GM18951 (cell line): ENCODE measurements around the gene CCDC197.

Source experiments
- POLR2A ChIP-seq: IDR thresholded peaks from 4 replicates; pipeline ENCODE4 v1.6.1; 2011; ENCODE audit warnings: mild to moderate bottlenecking; ENCODE audit not compliant: insufficient read length, insufficient read depth; ENCODE audit errors: extremely low read depth
- in situ Hi-C: fragments of 300-500 bp; cut with MboI; formaldehyde crosslinking; loops from one replicate; pipeline ENCODE4 v1.12.0; 2022; ENCODE audit warnings: low sequenced_read_pairs, mixed read lengths, inconsistent platforms; ENCODE audit not compliant: unreplicated experiment

CCDC197 gene

DNA sequence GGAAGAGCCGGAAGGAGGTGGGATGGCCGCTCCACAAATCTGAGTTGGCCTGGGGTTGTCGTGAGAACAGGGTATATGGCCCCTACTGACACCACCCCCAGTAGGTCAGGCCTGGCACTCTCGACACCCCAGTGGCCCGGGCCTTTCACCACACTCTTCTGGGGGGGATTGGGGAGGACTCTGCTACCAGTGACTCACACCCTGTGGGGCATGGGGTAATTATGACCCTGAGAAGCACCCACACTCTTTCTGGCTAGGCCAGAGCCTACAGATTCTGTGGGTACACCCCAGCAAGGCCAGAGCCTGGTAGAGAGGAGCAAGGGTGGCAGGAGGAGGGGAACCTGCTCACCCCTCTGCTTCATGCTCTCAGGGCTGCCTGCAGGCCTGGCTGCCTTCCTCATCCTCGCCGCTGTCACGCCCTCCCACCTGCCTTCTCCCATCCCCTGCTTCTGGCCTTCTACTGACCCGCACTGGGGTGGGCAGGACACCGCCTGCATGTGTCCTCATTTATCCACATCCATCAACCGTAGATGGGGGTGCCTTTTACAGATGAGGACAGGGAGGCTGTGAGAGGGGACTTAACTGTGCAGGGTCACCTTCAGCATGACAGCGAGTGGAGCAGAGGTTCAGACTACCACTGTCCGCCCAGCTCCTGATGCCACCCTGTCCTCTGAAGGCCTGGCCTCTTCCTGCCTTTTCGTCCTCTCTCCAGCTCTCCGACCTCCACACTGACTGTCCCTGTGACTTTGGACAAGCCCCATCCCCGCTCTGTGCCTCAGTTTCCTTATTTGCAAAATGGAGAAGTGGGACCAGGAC, 39.1 kb upstream of the CCDC197 start:
- no peak for TF ChIP-seq POLR2A
- in situ Hi-C loops: no loop called here

DNA sequence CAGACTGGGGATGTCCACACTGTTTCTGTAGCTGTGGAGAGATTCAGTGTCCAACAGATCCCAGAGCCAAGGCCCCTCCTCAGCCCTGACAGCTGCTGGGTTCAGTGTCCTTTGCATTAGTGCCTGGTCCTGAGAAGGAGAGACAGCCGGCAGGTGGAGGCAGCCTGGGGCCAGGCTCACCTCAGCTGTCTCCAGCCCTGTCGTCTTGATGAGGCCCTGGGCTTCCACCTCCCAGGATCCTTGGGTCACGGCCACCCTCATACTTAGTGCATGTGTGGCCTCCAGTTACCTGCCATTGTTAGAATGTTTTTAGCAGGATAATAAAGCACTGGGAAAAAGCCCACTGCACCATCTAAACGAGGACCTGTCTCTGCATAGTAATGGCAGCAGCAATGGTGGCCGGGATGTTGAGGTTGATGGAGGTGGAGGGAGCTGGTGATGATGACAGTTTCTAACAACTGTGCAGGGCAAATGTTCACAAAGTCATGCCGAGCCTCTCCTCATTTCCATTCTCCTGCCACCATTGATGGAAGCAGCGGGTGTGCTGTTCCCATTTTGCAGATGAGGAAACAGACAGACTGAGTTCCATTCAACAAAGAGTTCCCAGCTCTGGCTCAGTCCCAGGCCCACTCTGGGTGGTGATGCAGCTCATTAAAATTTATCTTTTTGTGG, 38.4 kb upstream of the CCDC197 start:
- in situ Hi-C loops: no loop called here
- no peak for TF ChIP-seq POLR2A

DNA sequence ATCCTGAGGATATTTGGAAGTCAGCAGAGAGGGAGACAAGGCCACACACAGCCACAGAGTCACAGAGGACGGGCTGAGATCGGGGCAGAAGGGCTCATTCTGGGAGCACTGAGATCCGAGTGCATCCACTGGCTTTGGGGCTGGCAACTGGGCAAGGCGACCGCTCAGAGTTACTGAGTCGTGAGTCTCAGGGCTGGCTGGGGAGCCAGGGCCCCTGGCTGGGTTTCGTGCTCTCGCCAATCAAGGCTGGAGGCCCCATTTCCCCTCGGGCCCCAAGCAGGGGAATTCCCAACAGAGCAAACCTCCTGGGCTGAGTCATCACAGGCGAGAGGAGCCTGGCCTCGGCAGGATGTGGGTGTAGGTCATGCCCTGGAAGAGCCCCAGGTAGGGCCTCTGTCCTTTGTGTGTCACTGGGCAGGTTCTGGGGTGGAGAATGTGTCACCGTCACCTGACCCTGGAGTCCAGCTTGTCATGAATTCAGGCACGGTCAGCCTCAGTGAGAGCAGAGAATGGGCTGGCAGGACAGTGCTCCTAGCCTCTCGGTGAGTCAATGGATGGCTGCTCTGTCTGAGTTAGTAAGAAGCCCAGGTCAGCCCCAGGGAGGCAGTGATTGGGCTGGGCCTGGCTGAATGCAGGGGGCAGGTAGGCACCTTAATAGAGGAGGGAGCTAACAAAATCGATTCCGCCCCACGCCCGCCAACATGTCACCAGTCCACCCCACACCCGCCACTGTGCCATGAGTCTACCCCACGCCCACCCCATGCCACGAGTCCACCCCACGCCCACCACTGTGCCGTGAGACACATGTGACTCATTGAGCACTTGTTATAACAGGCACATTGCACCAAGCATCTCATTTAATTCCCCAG, 37.6 kb upstream of the CCDC197 start:
- in situ Hi-C loops: no loop called here
- TF ChIP-seq POLR2A: peak; percentile 59

DNA sequence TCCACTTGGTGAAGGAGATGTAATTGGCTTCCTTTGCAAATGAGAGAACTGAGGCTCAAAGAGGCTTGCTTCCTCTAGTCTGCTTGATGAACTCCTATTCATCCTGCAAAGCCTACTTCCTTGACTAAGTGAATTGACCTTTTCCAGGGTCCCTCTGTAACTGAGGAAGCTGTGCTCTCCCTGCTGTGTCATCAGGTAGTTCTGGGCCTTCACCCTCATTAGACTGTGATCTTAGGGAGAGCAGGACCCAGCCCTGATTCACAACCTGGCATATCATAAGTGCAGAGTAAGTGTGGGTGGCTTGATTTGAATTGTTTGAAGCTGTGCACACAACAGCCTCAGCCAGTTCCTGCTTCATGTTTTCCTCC, 37.0 kb upstream of the CCDC197 start:
- TF ChIP-seq POLR2A: no peak
- in situ Hi-C loops: no loop called here

DNA sequence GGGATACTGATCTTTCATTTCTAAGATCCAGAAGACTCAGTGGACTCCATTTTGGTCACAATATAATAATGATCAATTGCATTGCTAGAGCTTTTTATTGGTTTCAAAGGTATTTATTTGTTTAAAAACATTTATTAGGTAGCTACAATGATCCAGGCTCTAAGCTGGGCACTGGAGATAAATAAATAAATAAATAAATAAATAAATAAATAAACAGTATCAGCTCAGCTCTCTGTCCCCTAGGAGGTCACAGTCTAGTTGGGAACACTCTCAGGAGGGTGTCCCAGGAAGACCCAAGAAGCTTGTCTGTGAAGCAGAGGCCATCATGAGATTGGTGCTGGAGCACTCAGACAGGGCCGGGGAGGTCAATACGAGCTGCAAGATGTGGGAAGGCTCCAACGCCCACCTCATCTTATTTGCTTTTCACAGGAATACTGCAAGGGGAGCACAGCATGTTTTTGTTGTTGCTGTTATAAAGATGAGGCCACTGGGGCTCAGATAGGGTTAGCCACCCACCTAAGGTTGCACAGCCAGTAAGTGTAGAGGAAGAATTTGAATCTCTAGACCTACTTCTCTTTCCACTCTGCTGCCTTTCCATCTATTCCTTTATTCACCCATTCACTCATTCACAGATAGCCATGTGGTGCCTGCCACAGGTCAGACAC, 36.2 kb upstream of the CCDC197 start:
- in situ Hi-C loops: no loop called here
- TF ChIP-seq POLR2A: no peak

DNA sequence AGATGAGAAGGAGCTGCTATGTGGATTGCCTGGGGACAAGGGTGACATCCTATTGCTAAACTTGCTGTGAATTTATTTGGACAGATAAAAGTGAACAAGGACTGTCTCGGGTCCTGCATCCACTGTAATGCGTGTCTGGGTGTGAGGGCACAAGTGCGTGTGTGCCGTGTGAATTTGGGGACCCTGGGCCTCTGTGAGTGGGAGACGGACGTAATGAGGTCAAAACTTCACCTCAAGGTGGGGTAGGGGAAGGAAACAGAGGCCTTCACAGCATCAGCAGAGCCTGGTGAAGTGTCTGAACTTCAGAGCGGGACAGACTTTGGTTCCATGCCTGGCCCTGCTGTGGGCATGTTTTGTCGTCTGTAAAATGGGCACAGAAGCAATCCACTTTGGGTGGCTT, 35.5 kb upstream of the CCDC197 start:
- TF ChIP-seq POLR2A: no peak
- in situ Hi-C loops: no loop called here

DNA sequence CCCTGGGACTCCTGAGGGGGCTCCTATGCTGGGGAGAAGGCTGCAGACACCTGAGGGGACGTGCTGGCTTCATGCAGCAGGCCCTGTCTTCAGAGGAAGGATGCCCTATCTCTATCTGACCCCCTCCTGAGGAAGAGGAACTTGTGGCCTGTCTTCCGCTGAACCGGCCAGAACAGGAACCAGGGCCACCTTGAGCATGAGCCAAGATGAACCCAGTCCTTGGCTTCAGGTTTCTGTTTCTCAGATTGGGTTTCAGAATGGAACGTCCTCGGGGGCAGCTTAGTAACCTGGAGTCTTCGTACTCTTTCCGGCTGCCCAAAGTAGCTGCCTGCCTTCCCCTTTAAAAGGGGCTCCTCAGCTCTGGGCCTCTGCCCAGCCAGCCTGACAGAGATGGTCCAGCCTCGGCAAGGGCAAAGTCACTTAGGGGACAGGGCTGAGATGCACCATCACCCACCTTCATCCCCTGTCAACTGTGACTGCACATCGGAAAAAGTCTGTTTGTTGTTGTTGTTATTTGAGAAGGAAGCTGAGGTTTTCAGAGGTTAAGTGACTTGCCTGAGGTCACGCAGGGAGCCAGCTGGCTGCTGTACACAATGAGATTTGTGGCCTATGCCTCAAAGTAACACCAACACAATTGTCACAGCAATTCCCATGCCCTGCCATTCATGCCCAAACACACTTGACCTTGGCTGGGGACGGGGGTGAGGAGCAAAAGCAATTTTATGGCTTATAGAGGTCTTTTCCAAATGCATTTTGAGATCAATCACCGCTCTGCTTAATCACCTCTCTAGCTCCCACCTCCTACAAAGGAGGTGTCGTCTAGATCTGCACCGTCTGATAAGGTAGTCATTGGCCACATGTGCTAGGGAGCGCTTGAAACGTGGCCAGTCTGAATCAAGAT, 34.1 kb upstream of the CCDC197 start:
- peak; percentile 13 for TF ChIP-seq POLR2A
- in situ Hi-C loops: no loop called here

DNA sequence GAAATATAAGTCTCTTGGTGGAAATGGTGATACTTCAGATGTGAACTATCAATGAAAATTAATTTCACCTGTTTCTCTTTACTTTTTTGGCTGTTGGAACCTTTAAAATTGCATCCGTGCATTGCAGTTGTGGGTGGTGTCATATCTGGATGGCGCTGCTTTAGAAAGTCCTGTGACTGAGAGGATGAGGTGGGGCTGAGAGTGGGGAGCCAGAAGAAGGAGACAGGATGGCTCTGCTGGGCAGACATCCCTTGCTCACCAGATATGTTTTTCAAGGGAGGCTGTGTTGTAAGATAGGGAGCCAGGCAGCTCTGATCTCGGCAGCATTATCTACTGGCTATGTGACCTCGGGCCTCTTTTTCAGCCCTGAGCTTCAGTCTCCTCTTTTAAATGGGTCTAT, 33.4 kb upstream of the CCDC197 start:
- TF ChIP-seq POLR2A: no peak
- in situ Hi-C loops: no loop called here

DNA sequence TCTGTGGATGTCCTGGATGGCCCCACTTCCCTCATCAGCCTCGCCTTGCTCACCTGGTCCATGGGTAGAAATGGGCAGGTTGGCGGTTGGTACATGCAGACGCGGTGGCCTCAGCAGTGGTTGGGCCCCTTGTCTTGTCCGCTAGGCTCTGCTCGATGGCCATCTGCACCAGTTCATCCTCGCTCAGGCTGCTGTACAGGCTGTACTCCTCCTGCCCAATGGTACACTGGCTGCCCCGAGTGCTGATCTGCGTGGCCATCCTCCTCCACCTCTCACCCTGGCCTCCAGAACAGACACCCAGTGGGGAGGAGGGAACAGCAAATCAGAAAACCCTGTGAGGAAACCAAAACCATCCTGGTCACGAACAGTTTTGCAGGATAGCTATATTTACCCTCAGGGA, 32.8 kb upstream of the CCDC197 start:
- no peak for TF ChIP-seq POLR2A
- in situ Hi-C loops: no loop called here

DNA sequence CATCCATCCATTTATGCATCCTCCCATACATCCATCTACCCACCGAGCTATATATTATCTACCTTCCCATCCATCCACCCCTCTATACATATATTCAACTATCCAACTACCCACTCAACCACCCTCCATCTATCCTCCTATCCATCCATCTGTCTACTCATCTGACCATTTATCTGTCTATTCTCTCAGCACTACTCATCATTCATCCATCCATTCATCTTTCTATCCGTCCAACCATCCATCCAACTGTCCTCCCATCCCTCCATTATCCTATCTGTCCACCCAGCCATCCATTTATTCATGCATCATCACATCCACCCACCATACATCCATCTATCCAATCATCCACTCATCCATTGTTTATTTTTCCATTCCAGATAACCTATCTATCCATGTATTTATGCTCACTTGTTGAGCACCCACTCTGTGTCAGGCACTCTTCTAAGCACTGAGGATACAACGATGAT, 32.2 kb upstream of the CCDC197 start:
- TF ChIP-seq POLR2A: no peak
- in situ Hi-C loops: no loop called here

DNA sequence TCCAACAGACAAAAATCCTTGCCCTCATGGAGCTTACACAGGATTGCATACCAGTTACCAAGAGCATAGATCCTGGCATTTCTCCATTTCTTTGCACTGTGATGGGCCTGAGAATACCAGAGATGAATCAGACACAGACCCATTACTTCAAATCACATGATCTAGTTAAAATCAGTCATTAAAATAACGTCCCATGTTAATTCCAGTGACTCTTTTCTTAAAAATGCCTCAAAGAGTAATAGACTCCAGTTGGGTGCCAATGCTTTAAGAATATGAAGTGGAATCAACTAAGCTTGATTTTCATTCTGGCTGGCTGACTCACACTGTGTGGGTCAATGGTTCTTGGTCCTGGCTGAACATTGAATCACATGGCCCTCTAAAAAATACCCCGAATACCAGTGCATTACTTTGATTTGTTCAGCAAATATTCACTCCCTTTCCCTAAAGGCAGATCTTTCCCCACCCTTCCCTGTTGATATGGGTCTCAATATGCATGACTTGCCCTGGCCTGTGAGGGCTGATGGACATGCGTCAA, 31.7 kb upstream of the CCDC197 start:
- in situ Hi-C loops: no loop called here
- TF ChIP-seq POLR2A: no peak

DNA sequence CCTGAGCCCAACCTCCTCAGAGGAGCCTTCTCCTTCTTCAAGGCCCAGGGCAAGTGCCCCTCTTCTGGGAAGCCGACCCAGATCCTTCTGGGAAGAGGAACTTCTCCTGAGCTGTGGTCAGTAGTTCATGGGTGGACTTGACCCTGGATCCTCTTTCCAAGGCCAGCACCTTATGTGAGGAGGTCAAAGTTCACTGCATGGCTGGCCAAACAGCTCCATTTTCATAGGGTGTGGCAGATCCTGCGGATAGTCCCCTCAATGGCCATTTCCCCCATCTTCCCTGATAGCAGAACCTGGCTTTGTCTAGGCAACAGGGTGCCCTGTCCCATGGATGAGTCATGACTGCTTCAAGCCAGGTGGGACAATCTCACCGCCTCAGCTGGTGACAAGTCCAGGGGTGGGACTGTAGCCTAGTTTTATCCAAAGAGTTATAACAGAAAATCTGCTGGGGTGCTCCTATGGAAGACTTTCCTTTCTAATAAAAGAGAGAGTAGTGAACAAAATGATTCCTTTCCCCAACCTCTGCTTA, 31.1 kb upstream of the CCDC197 start:
- in situ Hi-C loops: no loop called here
- TF ChIP-seq POLR2A: no peak
